Daoy (cell line): ENCODE data around the gene ANKRD35. TPM values are rescaled to one million over a fixed set of nuclear protein-coding genes. Genes with fewer than 3 reads are reported as not detected.
A peak's percentile ranks its signal among the peaks of the same experiment; 100 is the strongest.
"Not testable (repeated sequence)": the region's sequence is repeated elsewhere in the genome, so short reads cannot be mapped to it uniquely, and the experiment has no call there.

Source experiments
- DNase-seq: peaks from one replicate; pipeline ENCODE4 v3.0.0-alpha.2; 2015; ENCODE audit warnings: low read depth
- total RNA-seq: library from RNA; depleted of rRNA; stranded (reverse); fragments of >200 nt; shearing (Covaris generic); gene quantifications from 2 replicates; pipeline ENCODE4 v1.2.3, GENCODE V29; 2014; rRNA removed

Gene ANKRD35
- total RNA-seq = not detected in 2 replicates

GRCh38 chr1:145885738-145886287 is at the start of gene ANKRD35:
Gene ANKRD35 (minus strand): TSS chr1:145885866. CDS start chr1:145885758, 108 bp downstream.
- DNase-seq = peak; percentile 81

GRCh38 chr1:145932522-145933009 is 46.9 kb upstream of the ANKRD35 start:
- DNase-seq = not testable (repeated sequence)

- DNase-seq = no peak
Measured at GRCh38 chr1:145927916-145928643, 42.4 kb upstream of the ANKRD35 start.

GRCh38 chr1:145927063-145927886 is 41.6 kb upstream of the ANKRD35 start, which contains the start of gene RBM8A:
Gene RBM8A (minus strand): TSS chr1:145927484. CDS start chr1:145927426, 58 bp downstream.
- peak; percentile 98 for DNase-seq

GRCh38 chr1:145926686-145927062 is 41.0 kb upstream of the ANKRD35 start:
- no peak for DNase-seq

GRCh38 chr1:145922266-145922665 is 36.6 kb upstream of the ANKRD35 start:
- no peak for DNase-seq

GRCh38 chr1:145920297-145920696 is 34.6 kb upstream of the ANKRD35 start:
- not testable (repeated sequence) for DNase-seq

- DNase-seq = peak; percentile 55
Measured at GRCh38 chr1:145918992-145919939, 33.6 kb upstream of the ANKRD35 start.

- DNase-seq = peak; percentile 84
Measured at GRCh38 chr1:145918144-145918991, 32.7 kb upstream of the ANKRD35 start, which contains the start of gene PEX11B. Gene PEX11B (minus strand): TSS chr1:145918717. CDS start chr1:145918688, 29 bp downstream.

- no peak for DNase-seq
Measured at GRCh38 chr1:145917595-145917994, 31.9 kb upstream of the ANKRD35 start.

GRCh38 chr1:145916745-145917144 is 31.1 kb upstream of the ANKRD35 start:
- DNase-seq = no peak

- no peak for DNase-seq
Measured at GRCh38 chr1:145912128-145912641, 26.5 kb upstream of the ANKRD35 start.

GRCh38 chr1:145908653-145909052 is 23.0 kb upstream of the ANKRD35 start:
- peak; percentile 50 for DNase-seq

- no peak for DNase-seq
Measured at GRCh38 chr1:145906954-145907753, 21.5 kb upstream of the ANKRD35 start.

GRCh38 chr1:145901312-145902021 is 15.8 kb upstream of the ANKRD35 start:
- DNase-seq = no peak

- no peak for DNase-seq
Measured at GRCh38 chr1:145898756-145899155, 13.1 kb upstream of the ANKRD35 start.

GRCh38 chr1:145897969-145898368 is 12.3 kb upstream of the ANKRD35 start:
- no peak for DNase-seq

- DNase-seq = no peak
Measured at GRCh38 chr1:145895471-145895870, 9.8 kb upstream of the ANKRD35 start.
